WTC11 (cell line): ENCODE data around the gene HBB. TPM values are rescaled to one million over a fixed set of nuclear protein-coding genes. Genes with fewer than 3 reads are reported as not detected.

Source experiments
- ATAC-seq: fragments of 200-7000 bp; cut with Tn5 transposase; 2 replicates; pipeline ENCODE4 v1.10.0; 2021; ENCODE audit warnings: mild to moderate bottlenecking, moderate library complexity
- CTCF ChIA-PET: fragments of 300-600 bp; sonication (Branson Sonifier 250); formaldehyde crosslinking; loops from one replicate; lab custom pipeline; 2021; ENCODE audit warnings: antibody characterized with exemption; lab: Charles Lee
- POLR2A ChIA-PET: fragments of 350-600 bp; sonication (Branson Sonifier 250); formaldehyde crosslinking; loops from one replicate; lab custom pipeline; 2021; ENCODE audit warnings: antibody characterized with exemption; lab: Charles Lee
- DNase-seq: peaks from one replicate; pipeline ENCODE4 v3.0.0; 2021; ENCODE audit warnings: low spot score
- H3K27ac Mint-ChIP-seq: 2 replicates; pipeline ENCODE4 v1.8.0; 2021; ENCODE audit warnings: mixed read lengths
- H3K27me3 Mint-ChIP-seq: 2 replicates; pipeline ENCODE4 v1.8.0; 2021; ENCODE audit warnings: low read depth, mild to moderate bottlenecking, moderate library complexity, mixed read lengths
- H3K36me3 Mint-ChIP-seq: 2 replicates; pipeline ENCODE4 v1.8.0; 2021; ENCODE audit warnings: mixed read lengths
- H3K4me1 Mint-ChIP-seq: 2 replicates; pipeline ENCODE4 v1.8.0; 2022; ENCODE audit warnings: mixed read lengths
- H3K4me3 Mint-ChIP-seq: 2 replicates; pipeline ENCODE4 v1.8.0; 2021; ENCODE audit warnings: mild to moderate bottlenecking, moderate library complexity, mixed read lengths
- H3K9me3 Mint-ChIP-seq: 2 replicates; pipeline ENCODE4 v1.8.0; 2021; ENCODE audit warnings: mixed read lengths
- ESRRA ChIP-seq: sonication (generic); formaldehyde crosslinking; IDR thresholded peaks from 2 replicates; pipeline ENCODE4 v1.8.1; 2022; ENCODE audit warnings: mild to moderate bottlenecking, missing genetic modification reagents, borderline replicate concordance
- ETV6 ChIP-seq: sonication (generic); formaldehyde crosslinking; IDR thresholded peaks from 2 replicates; pipeline ENCODE4 v1.8.1; 2022; ENCODE audit warnings: mild to moderate bottlenecking, missing genetic modification reagents
- GABPB1 ChIP-seq: sonication (generic); formaldehyde crosslinking; IDR thresholded peaks from 2 replicates; pipeline ENCODE4 v1.8.1; 2023; ENCODE audit warnings: mild to moderate bottlenecking, missing genetic modification reagents
- GRHL2 ChIP-seq: fragments of 250-450 bp; sonication (Bioruptor Pico); IDR thresholded peaks from 2 replicates; pipeline ENCODE4 v1.8.0; 2022; ENCODE audit warnings: mild to moderate bottlenecking, moderate library complexity; ENCODE audit not compliant: insufficient replicate concordance, severe bottlenecking
- JAZF1 ChIP-seq: fragments of 250-450 bp; sonication (Bioruptor Pico); IDR thresholded peaks from 2 replicates; pipeline ENCODE4 v1.9.0; 2021; ENCODE audit warnings: moderate library complexity, mild to moderate bottlenecking, inconsistent platforms
- KAT7 ChIP-seq: sonication (generic); formaldehyde crosslinking; IDR thresholded peaks from 2 replicates; pipeline ENCODE4 v1.8.1; 2023; ENCODE audit warnings: missing genetic modification reagents, mild to moderate bottlenecking, borderline replicate concordance
- MYBL2 ChIP-seq: sonication (generic); formaldehyde crosslinking; IDR thresholded peaks from 2 replicates; pipeline ENCODE4 v1.8.1; 2023; ENCODE audit warnings: mild to moderate bottlenecking, moderate library complexity, missing genetic modification reagents
- NFE2L1 ChIP-seq: sonication (generic); formaldehyde crosslinking; IDR thresholded peaks from 2 replicates; pipeline ENCODE4 v1.8.1; 2023; ENCODE audit warnings: missing genetic modification reagents
- RELA ChIP-seq: sonication (generic); formaldehyde crosslinking; IDR thresholded peaks from 2 replicates; pipeline ENCODE4 v1.8.1; 2022; ENCODE audit warnings: missing genetic modification reagents, mild to moderate bottlenecking, borderline replicate concordance
- SOX15 ChIP-seq: fragments of 250-450 bp; sonication (Bioruptor Pico); IDR thresholded peaks from 2 replicates; pipeline ENCODE4 v1.9.0; 2021; ENCODE audit warnings: mild to moderate bottlenecking
- ZNF232 ChIP-seq: sonication (generic); formaldehyde crosslinking; IDR thresholded peaks from 2 replicates; pipeline ENCODE4 v1.8.0; 2022; ENCODE audit warnings: mild to moderate bottlenecking, missing genetic modification reagents
- total RNA-seq: library from RNA; stranded (reverse); gene quantifications from 3 replicates; pipeline ENCODE4 v1.2.3, GENCODE V29; 2021
- TF ChIP-seq, protein P1 (sequence below): sonication (generic); formaldehyde crosslinking; IDR thresholded peaks from 2 replicates; pipeline ENCODE4 v1.8.1; 2022; ENCODE audit warnings: missing genetic modification reagents, borderline replicate concordance
- TF ChIP-seq, protein P2 (sequence below): sonication (generic); formaldehyde crosslinking; IDR thresholded peaks from 2 replicates; pipeline ENCODE4 v1.8.0; 2022; ENCODE audit warnings: mild to moderate bottlenecking, missing genetic modification reagents
- TF ChIP-seq, protein P3 (sequence below): fragments of 250-450 bp; sonication (Bioruptor Pico); IDR thresholded peaks from 2 replicates; pipeline ENCODE4 v1.9.0; 2021; ENCODE audit warnings: mild to moderate bottlenecking, borderline replicate concordance
- TF ChIP-seq, protein P4 (sequence below): sonication (generic); formaldehyde crosslinking; conservative IDR thresholded peaks from 2 replicates; pipeline ENCODE4 v1.8.1; 2022; ENCODE audit warnings: mild to moderate bottlenecking, missing genetic modification reagents
- TF ChIP-seq, protein P5 (sequence below): sonication (generic); formaldehyde crosslinking; conservative IDR thresholded peaks from 2 replicates; pipeline ENCODE4 v1.8.1; 2023; ENCODE audit warnings: mild to moderate bottlenecking, low read depth, missing genetic modification reagents, moderate library complexity
- TF ChIP-seq, protein P6 (sequence below): fragments of 250-450 bp; sonication (Bioruptor Pico); IDR thresholded peaks from 2 replicates; pipeline ENCODE4 v1.9.0; 2021; ENCODE audit warnings: mild to moderate bottlenecking

The HBB gene
- total RNA-seq, 1 experiment from 2014 or later: not detected

DNA sequence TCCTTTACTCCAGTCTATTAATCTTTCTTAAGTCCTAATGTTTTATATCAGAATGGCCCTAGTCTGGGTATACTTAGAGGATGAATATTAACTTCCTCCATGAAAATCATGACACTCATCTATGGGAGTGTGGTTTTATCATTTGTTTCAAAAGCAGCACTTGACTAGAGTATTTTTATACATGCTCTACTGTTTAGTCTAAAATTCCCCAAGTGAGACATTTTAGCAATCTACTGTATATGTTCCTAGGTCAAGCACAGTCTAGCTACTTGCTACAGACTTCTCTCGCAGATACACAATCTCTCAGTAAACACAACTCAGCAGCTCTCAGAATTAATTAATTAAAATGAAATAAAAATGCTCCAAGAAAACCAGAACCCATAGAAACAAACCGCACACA lies 2.9 kb upstream of the HBB start (continued):
- TF ChIP-seq NFE2L1 (CRISPR knock-in tag): no peak
- TF ChIP-seq, protein P1, sequence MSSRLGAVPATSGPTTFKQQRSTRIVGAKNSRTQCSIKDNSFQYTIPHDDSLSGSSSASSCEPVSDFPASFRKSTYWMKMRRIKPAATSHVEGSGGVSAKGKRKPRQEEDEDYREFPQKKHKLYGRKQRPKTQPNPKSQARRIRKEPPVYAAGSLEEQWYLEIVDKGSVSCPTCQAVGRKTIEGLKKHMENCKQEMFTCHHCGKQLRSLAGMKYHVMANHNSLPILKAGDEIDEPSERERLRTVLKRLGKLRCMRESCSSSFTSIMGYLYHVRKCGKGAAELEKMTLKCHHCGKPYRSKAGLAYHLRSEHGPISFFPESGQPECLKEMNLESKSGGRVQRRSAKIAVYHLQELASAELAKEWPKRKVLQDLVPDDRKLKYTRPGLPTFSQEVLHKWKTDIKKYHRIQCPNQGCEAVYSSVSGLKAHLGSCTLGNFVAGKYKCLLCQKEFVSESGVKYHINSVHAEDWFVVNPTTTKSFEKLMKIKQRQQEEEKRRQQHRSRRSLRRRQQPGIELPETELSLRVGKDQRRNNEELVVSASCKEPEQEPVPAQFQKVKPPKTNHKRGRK (CRISPR knock-in tag): no peak

DNA sequence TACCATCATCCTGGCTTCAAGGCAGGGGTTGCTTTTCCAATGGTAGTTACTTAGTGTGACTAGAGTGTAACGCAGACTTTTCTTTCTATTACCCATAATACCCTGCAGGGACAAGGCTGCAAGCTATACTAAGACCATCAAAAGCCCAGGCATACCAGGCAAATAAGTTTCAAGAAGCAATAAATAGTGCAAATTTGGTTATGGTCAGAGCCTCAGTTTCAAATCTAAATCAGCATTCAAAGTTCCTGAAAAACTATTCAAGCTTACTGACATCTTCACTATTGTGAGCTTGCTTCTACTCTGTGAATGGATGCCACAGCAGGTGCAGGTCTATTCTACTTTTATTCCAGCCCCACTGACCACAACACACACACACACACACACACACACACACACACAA lies 2.5 kb upstream of the HBB start:
- Mint-ChIP-seq H3K27ac (no peak overlapping the region), H3K4me1 (no peaks in the 10 kb centered on the region), H3K9me3 (no peaks in the 10 kb centered on the region), H3K4me3 (no peak overlapping the region), H3K27me3 (no peaks in the 10 kb centered on the region), H3K36me3 (no peaks in the 10 kb centered on the region)
- TF ChIP-seq RELA (CRISPR knock-in tag) (no peak), ETV6 (CRISPR knock-in tag) (no peak)
- ATAC-seq: no peak
- DNase-seq: no peak
- ChIA-PET POLR2A (interaction anchor here (0.6 kb wide), 1 partner anchor 16 kb away, joined by 4 read pairs; no protein-coding TSS in a partner anchor), CTCF (no interaction called here)

DNA sequence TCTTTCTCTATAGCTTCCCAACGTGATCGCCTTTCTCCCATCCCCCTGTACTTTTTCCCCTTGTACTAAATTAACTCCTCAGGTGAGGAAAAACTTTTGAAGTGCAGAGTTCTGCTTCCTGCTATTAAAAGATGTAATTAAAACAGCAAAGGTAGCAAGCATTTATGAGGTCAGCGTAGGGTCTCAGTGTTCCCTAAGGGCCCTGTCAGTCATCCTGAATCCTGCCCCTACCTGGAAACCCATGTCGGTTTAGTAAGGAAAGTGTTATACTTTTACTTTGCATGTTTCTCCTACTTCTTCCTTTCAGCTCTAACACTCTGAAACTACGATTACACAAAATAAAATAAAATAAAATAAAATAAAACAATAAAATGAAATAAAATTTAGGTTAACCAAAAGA lies 1.3 kb upstream of the HBB start:
- DNase-seq (no peak), ATAC-seq (no peak)
- Mint-ChIP-seq H3K9me3 (no peaks in the 10 kb centered on the region), H3K27me3 (no peaks in the 10 kb centered on the region), H3K4me1 (peaks cover 3% of the 10 kb centered on the region; the same call in 1 of the 2 replicates), H3K27ac (no peak overlapping the region), H3K36me3 (no peaks in the 10 kb centered on the region), H3K4me3 (no peak overlapping the region)
- ChIA-PET CTCF (no interaction called here), POLR2A (no interaction called here)
- TF ChIP-seq GABPB1 (no peak), ZNF232 (CRISPR knock-in tag) (no peak), MYBL2 (CRISPR knock-in tag) (no peak), SOX15 (CRISPR knock-in tag) (no peak), ESRRA (CRISPR knock-in tag) (no peak), JAZF1 (CRISPR knock-in tag) (no peak), KAT7 (CRISPR knock-in tag) (no peak), GRHL2 (no peak)
- TF ChIP-seq, protein P2, sequence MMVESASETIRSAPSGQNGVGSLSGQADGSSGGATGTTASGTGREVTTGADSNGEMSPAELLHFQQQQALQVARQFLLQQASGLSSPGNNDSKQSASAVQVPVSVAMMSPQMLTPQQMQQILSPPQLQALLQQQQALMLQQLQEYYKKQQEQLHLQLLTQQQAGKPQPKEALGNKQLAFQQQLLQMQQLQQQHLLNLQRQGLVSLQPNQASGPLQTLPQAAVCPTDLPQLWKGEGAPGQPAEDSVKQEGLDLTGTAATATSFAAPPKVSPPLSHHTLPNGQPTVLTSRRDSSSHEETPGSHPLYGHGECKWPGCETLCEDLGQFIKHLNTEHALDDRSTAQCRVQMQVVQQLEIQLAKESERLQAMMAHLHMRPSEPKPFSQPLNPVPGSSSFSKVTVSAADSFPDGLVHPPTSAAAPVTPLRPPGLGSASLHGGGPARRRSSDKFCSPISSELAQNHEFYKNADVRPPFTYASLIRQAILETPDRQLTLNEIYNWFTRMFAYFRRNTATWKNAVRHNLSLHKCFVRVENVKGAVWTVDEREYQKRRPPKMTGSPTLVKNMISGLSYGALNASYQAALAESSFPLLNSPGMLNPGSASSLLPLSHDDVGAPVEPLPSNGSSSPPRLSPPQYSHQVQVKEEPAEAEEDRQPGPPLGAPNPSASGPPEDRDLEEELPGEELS: no peak
- TF ChIP-seq, protein P3, sequence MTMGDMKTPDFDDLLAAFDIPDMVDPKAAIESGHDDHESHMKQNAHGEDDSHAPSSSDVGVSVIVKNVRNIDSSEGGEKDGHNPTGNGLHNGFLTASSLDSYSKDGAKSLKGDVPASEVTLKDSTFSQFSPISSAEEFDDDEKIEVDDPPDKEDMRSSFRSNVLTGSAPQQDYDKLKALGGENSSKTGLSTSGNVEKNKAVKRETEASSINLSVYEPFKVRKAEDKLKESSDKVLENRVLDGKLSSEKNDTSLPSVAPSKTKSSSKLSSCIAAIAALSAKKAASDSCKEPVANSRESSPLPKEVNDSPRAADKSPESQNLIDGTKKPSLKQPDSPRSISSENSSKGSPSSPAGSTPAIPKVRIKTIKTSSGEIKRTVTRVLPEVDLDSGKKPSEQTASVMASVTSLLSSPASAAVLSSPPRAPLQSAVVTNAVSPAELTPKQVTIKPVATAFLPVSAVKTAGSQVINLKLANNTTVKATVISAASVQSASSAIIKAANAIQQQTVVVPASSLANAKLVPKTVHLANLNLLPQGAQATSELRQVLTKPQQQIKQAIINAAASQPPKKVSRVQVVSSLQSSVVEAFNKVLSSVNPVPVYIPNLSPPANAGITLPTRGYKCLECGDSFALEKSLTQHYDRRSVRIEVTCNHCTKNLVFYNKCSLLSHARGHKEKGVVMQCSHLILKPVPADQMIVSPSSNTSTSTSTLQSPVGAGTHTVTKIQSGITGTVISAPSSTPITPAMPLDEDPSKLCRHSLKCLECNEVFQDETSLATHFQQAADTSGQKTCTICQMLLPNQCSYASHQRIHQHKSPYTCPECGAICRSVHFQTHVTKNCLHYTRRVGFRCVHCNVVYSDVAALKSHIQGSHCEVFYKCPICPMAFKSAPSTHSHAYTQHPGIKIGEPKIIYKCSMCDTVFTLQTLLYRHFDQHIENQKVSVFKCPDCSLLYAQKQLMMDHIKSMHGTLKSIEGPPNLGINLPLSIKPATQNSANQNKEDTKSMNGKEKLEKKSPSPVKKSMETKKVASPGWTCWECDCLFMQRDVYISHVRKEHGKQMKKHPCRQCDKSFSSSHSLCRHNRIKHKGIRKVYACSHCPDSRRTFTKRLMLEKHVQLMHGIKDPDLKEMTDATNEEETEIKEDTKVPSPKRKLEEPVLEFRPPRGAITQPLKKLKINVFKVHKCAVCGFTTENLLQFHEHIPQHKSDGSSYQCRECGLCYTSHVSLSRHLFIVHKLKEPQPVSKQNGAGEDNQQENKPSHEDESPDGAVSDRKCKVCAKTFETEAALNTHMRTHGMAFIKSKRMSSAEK (CRISPR knock-in tag): no peak
- TF ChIP-seq, protein P4, sequence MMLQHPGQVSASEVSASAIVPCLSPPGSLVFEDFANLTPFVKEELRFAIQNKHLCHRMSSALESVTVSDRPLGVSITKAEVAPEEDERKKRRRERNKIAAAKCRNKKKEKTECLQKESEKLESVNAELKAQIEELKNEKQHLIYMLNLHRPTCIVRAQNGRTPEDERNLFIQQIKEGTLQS (CRISPR knock-in tag): no peak
- TF ChIP-seq, protein P5, sequence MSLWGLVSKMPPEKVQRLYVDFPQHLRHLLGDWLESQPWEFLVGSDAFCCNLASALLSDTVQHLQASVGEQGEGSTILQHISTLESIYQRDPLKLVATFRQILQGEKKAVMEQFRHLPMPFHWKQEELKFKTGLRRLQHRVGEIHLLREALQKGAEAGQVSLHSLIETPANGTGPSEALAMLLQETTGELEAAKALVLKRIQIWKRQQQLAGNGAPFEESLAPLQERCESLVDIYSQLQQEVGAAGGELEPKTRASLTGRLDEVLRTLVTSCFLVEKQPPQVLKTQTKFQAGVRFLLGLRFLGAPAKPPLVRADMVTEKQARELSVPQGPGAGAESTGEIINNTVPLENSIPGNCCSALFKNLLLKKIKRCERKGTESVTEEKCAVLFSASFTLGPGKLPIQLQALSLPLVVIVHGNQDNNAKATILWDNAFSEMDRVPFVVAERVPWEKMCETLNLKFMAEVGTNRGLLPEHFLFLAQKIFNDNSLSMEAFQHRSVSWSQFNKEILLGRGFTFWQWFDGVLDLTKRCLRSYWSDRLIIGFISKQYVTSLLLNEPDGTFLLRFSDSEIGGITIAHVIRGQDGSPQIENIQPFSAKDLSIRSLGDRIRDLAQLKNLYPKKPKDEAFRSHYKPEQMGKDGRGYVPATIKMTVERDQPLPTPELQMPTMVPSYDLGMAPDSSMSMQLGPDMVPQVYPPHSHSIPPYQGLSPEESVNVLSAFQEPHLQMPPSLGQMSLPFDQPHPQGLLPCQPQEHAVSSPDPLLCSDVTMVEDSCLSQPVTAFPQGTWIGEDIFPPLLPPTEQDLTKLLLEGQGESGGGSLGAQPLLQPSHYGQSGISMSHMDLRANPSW (CRISPR knock-in tag): no peak
- TF ChIP-seq, protein P6, sequence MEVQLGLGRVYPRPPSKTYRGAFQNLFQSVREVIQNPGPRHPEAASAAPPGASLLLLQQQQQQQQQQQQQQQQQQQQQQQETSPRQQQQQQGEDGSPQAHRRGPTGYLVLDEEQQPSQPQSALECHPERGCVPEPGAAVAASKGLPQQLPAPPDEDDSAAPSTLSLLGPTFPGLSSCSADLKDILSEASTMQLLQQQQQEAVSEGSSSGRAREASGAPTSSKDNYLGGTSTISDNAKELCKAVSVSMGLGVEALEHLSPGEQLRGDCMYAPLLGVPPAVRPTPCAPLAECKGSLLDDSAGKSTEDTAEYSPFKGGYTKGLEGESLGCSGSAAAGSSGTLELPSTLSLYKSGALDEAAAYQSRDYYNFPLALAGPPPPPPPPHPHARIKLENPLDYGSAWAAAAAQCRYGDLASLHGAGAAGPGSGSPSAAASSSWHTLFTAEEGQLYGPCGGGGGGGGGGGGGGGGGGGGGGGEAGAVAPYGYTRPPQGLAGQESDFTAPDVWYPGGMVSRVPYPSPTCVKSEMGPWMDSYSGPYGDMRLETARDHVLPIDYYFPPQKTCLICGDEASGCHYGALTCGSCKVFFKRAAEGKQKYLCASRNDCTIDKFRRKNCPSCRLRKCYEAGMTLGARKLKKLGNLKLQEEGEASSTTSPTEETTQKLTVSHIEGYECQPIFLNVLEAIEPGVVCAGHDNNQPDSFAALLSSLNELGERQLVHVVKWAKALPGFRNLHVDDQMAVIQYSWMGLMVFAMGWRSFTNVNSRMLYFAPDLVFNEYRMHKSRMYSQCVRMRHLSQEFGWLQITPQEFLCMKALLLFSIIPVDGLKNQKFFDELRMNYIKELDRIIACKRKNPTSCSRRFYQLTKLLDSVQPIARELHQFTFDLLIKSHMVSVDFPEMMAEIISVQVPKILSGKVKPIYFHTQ: no peak
